Spinal cord (tissue), 10 donors: ENCODE measurements around the gene GCHFR. TPM values are rescaled to one million over a fixed set of nuclear protein-coding genes. Genes with fewer than 3 reads are reported as not detected.

Experiments
- DNase-seq, 6 donors: peaks; one replicate each; pipeline versions ENCODE4 v3.0.0 to v3.0.0-alpha.2; 2013 to 2015; ENCODE audit warnings: low spot score in 6 of 6, low read depth in 4 of 6
- H3K27ac ChIP-seq: one replicate; pipeline ENCODE4 v1.5.1; 2013; ENCODE audit warnings: low read depth, low read length, control low read depth
- H3K27me3 ChIP-seq: one replicate; pipeline ENCODE4 v1.6.1; 2013; ENCODE audit warnings: low read length; ENCODE audit not compliant: control insufficient read depth, insufficient read depth
- H3K36me3 ChIP-seq: one replicate; pipeline ENCODE4 v1.6.1; 2013; ENCODE audit warnings: low read length; ENCODE audit not compliant: control insufficient read depth, insufficient read depth
- H3K4me1 ChIP-seq: one replicate; pipeline ENCODE4 v1.6.1; 2013; ENCODE audit warnings: low read length; ENCODE audit not compliant: control insufficient read depth, insufficient read depth
- H3K4me3 ChIP-seq: one replicate; pipeline ENCODE4 v1.5.1; 2013; ENCODE audit warnings: low read depth, low read length, control low read depth
- H3K9me3 ChIP-seq: one replicate; pipeline ENCODE4 v1.6.1; 2013; ENCODE audit warnings: low read length; ENCODE audit not compliant: control insufficient read depth, insufficient read depth
- WGBS: methylation state at CpG from one replicate; pipeline ENCODE4 v1.1.5; 2013; ENCODE audit warnings: missing lambda C conversion rate; ENCODE audit not compliant: insufficient coverage; 5-methylcytosine and 5-hydroxymethylcytosine counted together
- polyA plus RNA-seq, 2 donors: library from polyadenylated mRNA; unstranded; fragments of 120-200 nt; gene quantifications; one replicate each; pipeline ENCODE4 v1.2.1, GENCODE V29; 2013; ENCODE audit not compliant: insufficient read length in 2 of 2
- total RNA-seq, 2 donors: library from RNA; depleted of rRNA in 1 of 2; stranded (reverse); fragments of 120-200 nt in 1 of 2; fragments of >200 nt in 1 of 2; gene quantifications; one replicate each; pipeline versions ENCODE4 v1.2.3 to v1.2.4, GENCODE V29; 2013 to 2014
- donor health status: healthy.

The GCHFR gene
- total and polyA plus RNA-seq, 4 donors, result 14.2 to 29.1 (median 21.9) TPM

GRCh38 chr15:40737048-40737447 is 26.8 kb upstream of the GCHFR start:
- H3K27me3 ChIP-seq, result no peaks in the 10 kb centered on the region
- no peak overlapping the region for H3K27ac ChIP-seq
- peaks cover 68% of the 10 kb centered on the region for H3K36me3 ChIP-seq
- no peaks in the 10 kb centered on the region for H3K9me3 ChIP-seq
- no peaks in the 10 kb centered on the region for H3K4me1 ChIP-seq
- WGBS, result no CpG with 5 or more reads among the region's 3 CpGs
- DNase-seq, result no peak
- H3K4me3 ChIP-seq, result no peak overlapping the region

GRCh38 chr15:40739047-40739446 is 24.8 kb upstream of the GCHFR start:
- H3K9me3 ChIP-seq, result no peaks in the 10 kb centered on the region
- no peak for DNase-seq
- no peaks in the 10 kb centered on the region for H3K4me1 ChIP-seq
- peaks cover 69% of the 10 kb centered on the region for H3K36me3 ChIP-seq
- no peak overlapping the region for H3K4me3 ChIP-seq
- no peak overlapping the region for H3K27ac ChIP-seq
- WGBS, result no CpG with 5 or more reads among the region's 2 CpGs
- no peaks in the 10 kb centered on the region for H3K27me3 ChIP-seq

GRCh38 chr15:40739854-40740253 is 24.0 kb upstream of the GCHFR start:
- Histone ChIP-seq H3K4me1 (no peaks in the 10 kb centered on the region), H3K36me3 (peaks cover 68% of the 10 kb centered on the region), H3K27ac (no peak overlapping the region), H3K4me3 (no peak overlapping the region), H3K27me3 (no peaks in the 10 kb centered on the region), H3K9me3 (no peaks in the 10 kb centered on the region)
- no CpG with 5 or more reads among the region's 2 CpGs for WGBS
- no peak for DNase-seq

GRCh38 chr15:40743485-40743901 is 20.4 kb upstream of the GCHFR start:
- WGBS, result no CpG with 5 or more reads among the region's 2 CpGs
- Histone ChIP-seq H3K27me3 (no peaks in the 10 kb centered on the region), H3K4me3 (no peak overlapping the region), H3K4me1 (no peaks in the 10 kb centered on the region), H3K36me3 (peaks cover 65% of the 10 kb centered on the region), H3K27ac (no peak overlapping the region), H3K9me3 (no peaks in the 10 kb centered on the region)
- DNase-seq, result no peak

GRCh38 chr15:40743921-40744814 is 19.7 kb upstream of the GCHFR start:
- H3K27ac ChIP-seq, result no peak overlapping the region
- 83% methylated on average over 9 of the region's 12 CpGs for WGBS
- no peaks in the 10 kb centered on the region for H3K9me3 ChIP-seq
- no peaks in the 10 kb centered on the region for H3K27me3 ChIP-seq
- H3K4me1 ChIP-seq, result no peaks in the 10 kb centered on the region
- peaks cover 68% of the 10 kb centered on the region for H3K36me3 ChIP-seq
- no peak overlapping the region for H3K4me3 ChIP-seq
- no peak for DNase-seq

- H3K27ac ChIP-seq, result no peak overlapping the region
- peaks cover 64% of the 10 kb centered on the region for H3K36me3 ChIP-seq
- WGBS, result 51% methylated on average over 3 of the region's 5 CpGs
Measured at GRCh38 chr15:40744815-40745152, 19.1 kb upstream of the GCHFR start.

GRCh38 chr15:40746916-40747418 is 16.9 kb upstream of the GCHFR start:
- DNase-seq, result no peak

More at GRCh38 chr15:40744815-40745152, 19.1 kb upstream of the GCHFR start:
- DNase-seq, result no peak
- Histone ChIP-seq H3K4me3 (no peak overlapping the region), H3K9me3 (no peaks in the 10 kb centered on the region), H3K4me1 (no peaks in the 10 kb centered on the region), H3K27me3 (no peaks in the 10 kb centered on the region)

GRCh38 chr15:40747685-40748631 is 15.9 kb upstream of the GCHFR start:
- Histone ChIP-seq H3K4me1 (peaks cover under 1% of the 10 kb centered on the region), H3K36me3 (peaks cover 62% of the 10 kb centered on the region), H3K4me3 (no peak overlapping the region), H3K27me3 (no peaks in the 10 kb centered on the region), H3K9me3 (no peaks in the 10 kb centered on the region), H3K27ac (no peak overlapping the region)
- DNase-seq, result no peak
- 88% methylated on average over 6 of the region's 7 CpGs for WGBS

More at GRCh38 chr15:40746916-40747418, 16.9 kb upstream of the GCHFR start:
- Histone ChIP-seq H3K27ac (no peak overlapping the region), H3K4me3 (no peak overlapping the region), H3K36me3 (peaks cover 61% of the 10 kb centered on the region), H3K4me1 (no peaks in the 10 kb centered on the region), H3K27me3 (no peaks in the 10 kb centered on the region), H3K9me3 (no peaks in the 10 kb centered on the region)
- 92% methylated on average over 2 of the region's 3 CpGs for WGBS

GRCh38 chr15:40749151-40749630 is 14.7 kb upstream of the GCHFR start:
- H3K27ac ChIP-seq, result no peak overlapping the region
- H3K4me1 ChIP-seq, result peaks cover 10% of the 10 kb centered on the region
- 100% methylated on average over 2 of the region's 4 CpGs for WGBS
- peaks cover 50% of the 10 kb centered on the region for H3K36me3 ChIP-seq
- H3K4me3 ChIP-seq, result no peak overlapping the region
- H3K27me3 ChIP-seq, result no peaks in the 10 kb centered on the region
- H3K9me3 ChIP-seq, result no peaks in the 10 kb centered on the region
- no peak for DNase-seq
